SU-DHL-6 (cell line): ENCODE results near the gene LRRC39.

Source experiments
- H2AFZ ChIP-seq: fragments of 200-600 bp; sonication (generic); 2 replicates; pipeline ENCODE4 v1.6.1; 2014; ENCODE audit warnings: low read depth, mild to moderate bottlenecking, moderate library complexity, mixed read lengths, antibody characterized with exemption, low read length; ENCODE audit not compliant: severe bottlenecking
- H3F3A ChIP-seq: fragments of 200-600 bp; shearing (Covaris generic); 2 replicates; pipeline ENCODE4 v1.6.0; 2016; ENCODE audit warnings: antibody characterized with exemption, mild to moderate bottlenecking; ENCODE audit not compliant: insufficient read depth
- H3K27ac ChIP-seq: fragments of 200-600 bp; sonication (generic); 2 replicates; pipeline ENCODE4 v1.5.1; 2016; ENCODE audit warnings: low read depth, mild to moderate bottlenecking, low read length, moderate library complexity, mixed read lengths
- H3K27me3 ChIP-seq: fragments of 200-600 bp; sonication (generic), shearing (Covaris generic); 2 replicates; pipeline ENCODE4 v1.6.0; 2014; ENCODE audit warnings: mild to moderate bottlenecking, low read length
- H3K36me3 ChIP-seq: fragments of 200-600 bp; sonication (generic); 2 replicates; pipeline ENCODE4 v1.6.1; 2014; ENCODE audit warnings: mild to moderate bottlenecking, low read length, mixed read lengths
- H3K4me2 ChIP-seq: fragments of 300-600, 200-600 bp; shearing (Covaris generic), sonication (generic); 2 replicates; pipeline ENCODE4 v1.6.0; 2014; ENCODE audit warnings: low read length, low read depth, mild to moderate bottlenecking; ENCODE audit not compliant: poor library complexity, severe bottlenecking
- H3K4me3 ChIP-seq: fragments of 200-600 bp; sonication (generic); 2 replicates; pipeline ENCODE4 v1.5.1; 2014; ENCODE audit warnings: antibody characterized with exemption, low read length, mild to moderate bottlenecking, mixed read lengths; ENCODE audit not compliant: insufficient read depth, poor library complexity, severe bottlenecking
- H3K79me2 ChIP-seq: fragments of 200-600 bp; sonication (generic); 2 replicates; pipeline ENCODE4 v1.6.1; 2014; ENCODE audit warnings: mild to moderate bottlenecking, low read length, moderate library complexity; ENCODE audit not compliant: insufficient read depth
- H3K9ac ChIP-seq: fragments of 200-600 bp; sonication (generic); 2 replicates; pipeline ENCODE4 v1.7.0; 2014; ENCODE audit warnings: mild to moderate bottlenecking, low read length
- H3K9me2 ChIP-seq: fragments of 200-600 bp; sonication (generic); replicated peaks from 2 replicates; pipeline ENCODE4 v1.6.1; 2014; ENCODE audit warnings: low read length; ENCODE audit not compliant: insufficient read depth
- H3K9me3 ChIP-seq: fragments of 200-600 bp; sonication (generic); 2 replicates; pipeline ENCODE4 v1.6.1; 2014; ENCODE audit warnings: low read length, mixed read lengths; ENCODE audit not compliant: insufficient read depth
- H4K20me1 ChIP-seq: fragments of 200-600 bp; sonication (generic); 2 replicates; pipeline ENCODE4 v1.6.1; 2014; ENCODE audit warnings: low read depth, mild to moderate bottlenecking, antibody characterized with exemption, low read length, moderate library complexity, mixed read lengths
- EZH2phosphoT487 ChIP-seq: fragments of 200-600 bp; sonication (generic), shearing (Covaris generic); conservative IDR thresholded peaks from 2 replicates; pipeline ENCODE4 v1.6.1; 2018; ENCODE audit warnings: mild to moderate bottlenecking, antibody characterized with exemption, low read length, moderate library complexity, mixed read lengths
- TF ChIP-seq, protein P1 (sequence below): fragments of 200-600 bp; sonication (generic); IDR thresholded peaks from one replicate; pipeline ENCODE4 v1.5.1; 2017; ENCODE audit warnings: antibody characterized with exemption, mild to moderate bottlenecking, low read length, moderate library complexity; ENCODE audit not compliant: insufficient read depth, poor library complexity, severe bottlenecking

The LRRC39 gene

DNA sequence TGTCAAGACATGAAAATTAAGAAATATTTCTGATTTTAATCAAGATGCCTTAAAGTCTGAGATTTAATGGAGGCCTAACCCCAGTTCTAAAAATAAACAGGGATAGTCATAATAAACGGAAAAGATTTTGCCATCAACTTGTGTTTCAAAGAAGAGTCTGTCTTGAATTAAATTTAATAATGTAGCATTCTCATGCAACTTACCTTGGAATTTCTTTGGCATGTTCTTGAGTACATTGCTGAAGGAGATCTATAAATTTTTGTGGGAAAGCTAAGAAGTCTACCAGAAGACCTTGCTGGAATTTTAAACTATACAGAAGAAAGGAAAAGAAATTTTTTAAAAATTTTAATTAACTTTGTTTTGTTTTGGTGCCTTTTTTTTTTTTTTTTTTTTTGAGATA, 55.9 kb downstream of the LRRC39 start:
- peaks cover 10% of the 10 kb centered on the region; the same call in 1 of the 2 replicates for H4K20me1 ChIP-seq
- no peak overlapping the region for H3K9ac ChIP-seq
- H3K36me3 ChIP-seq: peaks cover 22% of the 10 kb centered on the region

DNA sequence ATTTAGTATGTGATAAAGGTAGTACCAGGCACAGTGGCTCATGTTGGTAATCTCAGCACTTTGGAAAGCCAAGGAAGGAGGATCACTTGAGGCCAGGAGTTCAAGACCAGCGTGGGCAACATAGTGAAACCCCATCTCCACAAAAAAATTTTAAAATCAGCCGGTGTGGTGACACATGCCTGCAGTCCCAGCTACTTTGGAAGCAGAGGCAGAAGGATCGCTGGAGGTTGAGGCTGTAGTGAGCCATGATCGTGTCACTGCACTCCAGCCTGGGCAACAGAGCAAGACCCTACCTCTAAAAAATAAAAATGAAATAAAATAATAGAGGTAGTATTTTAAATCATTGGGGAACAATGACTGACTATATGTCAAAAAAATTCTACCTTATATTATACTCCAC, 62.5 kb downstream of the LRRC39 start:
- Histone ChIP-seq H3K9me3 (no peaks in the 10 kb centered on the region), H3K36me3 (peaks cover 32% of the 10 kb centered on the region), H3K4me2 (no peak overlapping the region), H3K4me3 (no peak overlapping the region), H3K27ac (no peak overlapping the region), H3K9me2 (no peaks in the 10 kb centered on the region), H2AFZ (no peak overlapping the region), H3K79me2 (0 out of 2 replicates have a peak, but pooled peaks cover 6% of the 10 kb centered on the region), H4K20me1 (0 out of 2 replicates have a peak, but pooled peaks cover 3% of the 10 kb centered on the region), H3K9ac (no peak overlapping the region), H3F3A (peaks cover 9% of the 10 kb centered on the region; the same call in 1 of the 2 replicates), H3K27me3 (no peaks in the 10 kb centered on the region)
- TF ChIP-seq, protein P1, sequence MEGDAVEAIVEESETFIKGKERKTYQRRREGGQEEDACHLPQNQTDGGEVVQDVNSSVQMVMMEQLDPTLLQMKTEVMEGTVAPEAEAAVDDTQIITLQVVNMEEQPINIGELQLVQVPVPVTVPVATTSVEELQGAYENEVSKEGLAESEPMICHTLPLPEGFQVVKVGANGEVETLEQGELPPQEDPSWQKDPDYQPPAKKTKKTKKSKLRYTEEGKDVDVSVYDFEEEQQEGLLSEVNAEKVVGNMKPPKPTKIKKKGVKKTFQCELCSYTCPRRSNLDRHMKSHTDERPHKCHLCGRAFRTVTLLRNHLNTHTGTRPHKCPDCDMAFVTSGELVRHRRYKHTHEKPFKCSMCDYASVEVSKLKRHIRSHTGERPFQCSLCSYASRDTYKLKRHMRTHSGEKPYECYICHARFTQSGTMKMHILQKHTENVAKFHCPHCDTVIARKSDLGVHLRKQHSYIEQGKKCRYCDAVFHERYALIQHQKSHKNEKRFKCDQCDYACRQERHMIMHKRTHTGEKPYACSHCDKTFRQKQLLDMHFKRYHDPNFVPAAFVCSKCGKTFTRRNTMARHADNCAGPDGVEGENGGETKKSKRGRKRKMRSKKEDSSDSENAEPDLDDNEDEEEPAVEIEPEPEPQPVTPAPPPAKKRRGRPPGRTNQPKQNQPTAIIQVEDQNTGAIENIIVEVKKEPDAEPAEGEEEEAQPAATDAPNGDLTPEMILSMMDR: no peak
- TF ChIP-seq EZH2phosphoT487: no peak

More for the DNA sequence above, 55.9 kb downstream of the LRRC39 start:
- Histone ChIP-seq H2AFZ (no peak overlapping the region), H3K4me2 (no peak overlapping the region), H3K9me3 (no peaks in the 10 kb centered on the region), H3K4me3 (no peak overlapping the region), H3K27me3 (no peaks in the 10 kb centered on the region), H3K79me2 (peaks cover 30% of the 10 kb centered on the region), H3K27ac (no peak overlapping the region), H3F3A (0 out of 2 replicates have a peak, but pooled peaks cover 4% of the 10 kb centered on the region), H3K9me2 (no peaks in the 10 kb centered on the region)
- no peak for TF ChIP-seq EZH2phosphoT487
- TF ChIP-seq, protein P1: no peak

DNA sequence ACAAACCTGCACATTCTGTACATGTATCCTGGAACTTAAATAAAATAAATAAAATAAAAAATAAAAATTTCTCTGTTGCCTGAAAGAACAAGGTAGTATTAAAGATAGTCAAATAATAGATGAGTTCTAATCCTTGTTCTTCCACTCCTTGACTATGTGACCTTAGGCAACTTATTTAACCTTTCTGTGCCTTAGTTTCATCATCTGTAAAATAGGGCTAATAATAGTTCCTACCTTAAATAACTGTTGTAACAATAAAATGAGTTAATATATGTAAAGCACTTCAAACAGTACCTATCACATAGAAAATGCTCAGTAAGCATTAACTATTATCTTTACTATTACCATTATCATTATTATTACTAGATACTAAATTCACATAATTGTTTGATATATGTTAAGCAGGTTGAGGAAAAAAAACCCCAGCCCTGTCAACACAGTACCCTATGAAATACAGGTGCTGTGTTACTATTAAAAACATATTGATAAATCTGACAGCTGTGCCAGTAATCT, 68.4 kb downstream of the LRRC39 start:
- 0 out of 2 replicates have a peak, but pooled peaks cover 3% of the 10 kb centered on the region for H4K20me1 ChIP-seq
- no peak for TF ChIP-seq EZH2phosphoT487
- TF ChIP-seq, protein P1: no peak

More for the DNA sequence above, 68.4 kb downstream of the LRRC39 start:
- Histone ChIP-seq H3K79me2 (0 out of 2 replicates have a peak, but pooled peaks cover 6% of the 10 kb centered on the region), H3K9ac (no peak overlapping the region), H3K4me3 (no peak overlapping the region), H2AFZ (no peak overlapping the region), H3K4me2 (no peak overlapping the region), H3K9me3 (no peaks in the 10 kb centered on the region), H3K9me2 (no peaks in the 10 kb centered on the region), H3K27me3 (no peaks in the 10 kb centered on the region), H3K36me3 (peaks cover 54% of the 10 kb centered on the region), H3F3A (peaks cover 3% of the 10 kb centered on the region; the same call in 1 of the 2 replicates), H3K27ac (no peak overlapping the region)
